Left ventricle myocardium superior (tissue), 1 donor: Measurements from ENCODE around the gene SMC1B. TPM values are rescaled to one million over a fixed set of nuclear protein-coding genes. Genes with fewer than 3 reads are reported as not detected.
"Not testable (repeated sequence)": the region's sequence is repeated elsewhere in the genome, so short reads cannot be mapped to it uniquely, and the experiment has no call there.

ENCODE experiments used
- ATAC-seq: fragments of 200-7000 bp; cut with Tn5 transposase; one replicate; pipeline ENCODE4 v1.9.1; 2020; ENCODE audit warnings: mild to moderate bottlenecking, moderate library complexity
- DNase-seq: peaks from one replicate; pipeline ENCODE4 v3.0.0-alpha.2; 2020
- intact Hi-C: fragments of 100-400 bp; cut with micrococcal nuclease; formaldehyde crosslinking; loops from one replicate; pipeline ENCODE4 v1.11.0; 2022
- total RNA-seq: library from RNA; stranded (reverse); fragmentation: NEBNext Ultra II Directional; extraction: Animal tissue kit (Norgen Biotek cat#: 25700); gene quantifications from one replicate; pipeline ENCODE4 v1.2.1, GENCODE V29; 2021
- donor health status: DM: no; HTN: yes; CAD: no; lungs with severe emphysema.

The SMC1B gene
- total RNA-seq, 1 donor from 2014 or later: not detected

DNA sequence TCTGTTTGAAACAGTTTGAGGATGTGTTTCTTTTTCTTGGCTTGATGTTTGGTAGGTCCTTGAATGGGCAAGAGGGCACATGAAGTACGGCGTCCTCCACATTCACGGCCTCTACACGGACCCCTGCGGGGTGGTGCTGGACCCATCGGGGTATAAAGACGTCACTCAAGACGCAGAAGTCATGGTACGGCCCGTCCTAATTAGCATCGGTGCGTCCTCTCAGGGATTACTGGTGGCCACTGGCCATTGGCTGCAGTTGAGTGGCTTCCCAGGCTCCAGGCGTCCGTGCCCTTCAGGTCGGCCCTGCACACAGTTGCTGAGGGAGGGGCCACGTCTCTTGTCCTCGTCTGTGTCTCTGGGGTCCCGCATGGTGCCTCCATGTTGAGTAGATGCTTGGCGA, 82.9 kb downstream of the SMC1B start:
- DNase-seq (no peak), ATAC-seq (no peak)
- intact Hi-C loops: no loop called here

- intact Hi-C loops: no loop called here
- peak; percentile 92 for DNase-seq
- ATAC-seq: peak; percentile 83
Observed at GRCh38 chr22:45329530-45329936, 83.9 kb downstream of the SMC1B start.

DNA sequence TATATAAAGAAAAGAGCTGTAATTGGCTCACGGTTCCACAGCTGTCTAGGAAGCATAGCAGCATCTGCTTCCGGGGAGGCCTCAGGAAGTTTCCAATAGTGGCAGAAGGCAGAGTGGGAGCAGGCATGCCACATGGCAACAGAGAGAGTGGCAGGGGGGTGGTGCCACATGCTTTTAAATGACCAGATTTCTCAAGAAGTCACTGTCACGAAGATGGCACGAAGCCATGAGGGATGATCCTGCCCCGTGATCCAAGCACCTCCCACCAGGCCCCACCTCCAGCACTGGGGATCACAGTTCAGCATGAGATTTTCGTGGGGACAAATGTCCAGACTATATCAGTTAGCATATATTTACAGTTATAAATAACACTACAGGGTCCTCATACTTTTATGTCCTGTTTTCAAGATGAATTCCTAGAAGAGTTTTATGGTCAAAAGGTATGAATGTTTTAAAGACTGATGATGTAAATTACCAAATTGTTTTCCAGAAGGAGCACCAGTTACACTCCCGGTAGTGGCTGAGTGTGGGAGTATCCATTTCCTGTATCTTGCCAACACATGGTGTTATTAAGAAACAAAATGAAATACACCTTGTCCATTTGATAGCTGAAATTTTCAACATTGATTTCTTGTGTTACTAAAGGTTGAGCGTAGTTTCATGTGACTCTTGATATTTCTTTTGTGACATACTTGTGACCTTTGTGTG, 84.4 kb downstream of the SMC1B start:
- no peak for DNase-seq
- peak; percentile 4 for ATAC-seq
- intact Hi-C loops: no loop called here

GRCh38 chr22:45328261-45328660, 85.1 kb downstream of the SMC1B start:
- ATAC-seq, DNase-seq, intact Hi-C loops: not testable (repeated sequence)

DNA sequence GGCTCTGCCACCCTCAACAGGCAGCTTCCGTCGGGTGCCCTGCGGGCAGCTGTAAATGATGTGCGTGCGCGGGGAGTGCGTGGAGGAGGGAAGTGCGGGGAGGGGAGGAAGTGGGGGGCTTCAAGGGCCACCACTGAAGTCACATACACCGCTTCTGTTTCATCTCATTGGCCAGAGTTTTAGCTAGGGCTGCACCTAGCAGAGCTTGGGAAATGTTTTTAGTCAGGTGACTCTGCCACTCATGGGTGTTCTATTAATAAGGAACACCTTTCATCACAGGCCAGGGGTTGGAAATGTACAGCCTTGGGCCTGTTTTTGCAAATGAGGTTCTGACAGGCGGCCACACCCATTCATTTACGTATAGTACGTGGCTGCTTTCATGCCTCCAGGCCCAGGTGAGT, 89.1 kb downstream of the SMC1B start:
- intact Hi-C loops: no loop called here
- ATAC-seq (peak; percentile 74), DNase-seq (no peak)

DNA sequence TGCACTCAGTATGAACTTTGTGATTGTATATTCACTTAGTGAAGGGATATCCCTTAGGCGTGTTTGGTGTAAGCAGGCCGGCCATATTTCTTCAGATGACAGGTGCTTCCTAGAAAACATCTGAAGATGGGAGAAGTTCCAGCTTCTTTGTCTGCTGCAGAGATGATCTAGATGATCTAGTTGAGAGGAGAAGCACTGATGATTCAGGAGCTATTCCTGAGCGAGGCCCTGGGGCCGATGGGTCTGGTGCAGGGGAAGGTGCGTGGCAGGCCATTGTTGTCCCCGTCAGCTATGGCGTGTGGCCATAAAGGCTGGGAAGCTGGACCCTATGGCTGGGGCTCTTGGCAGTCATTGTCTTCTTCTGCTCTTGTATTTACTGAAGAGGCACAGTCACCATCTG, 89.7 kb downstream of the SMC1B start:
- DNase-seq (no peak), ATAC-seq (no peak)
- intact Hi-C loops: no loop called here

DNA sequence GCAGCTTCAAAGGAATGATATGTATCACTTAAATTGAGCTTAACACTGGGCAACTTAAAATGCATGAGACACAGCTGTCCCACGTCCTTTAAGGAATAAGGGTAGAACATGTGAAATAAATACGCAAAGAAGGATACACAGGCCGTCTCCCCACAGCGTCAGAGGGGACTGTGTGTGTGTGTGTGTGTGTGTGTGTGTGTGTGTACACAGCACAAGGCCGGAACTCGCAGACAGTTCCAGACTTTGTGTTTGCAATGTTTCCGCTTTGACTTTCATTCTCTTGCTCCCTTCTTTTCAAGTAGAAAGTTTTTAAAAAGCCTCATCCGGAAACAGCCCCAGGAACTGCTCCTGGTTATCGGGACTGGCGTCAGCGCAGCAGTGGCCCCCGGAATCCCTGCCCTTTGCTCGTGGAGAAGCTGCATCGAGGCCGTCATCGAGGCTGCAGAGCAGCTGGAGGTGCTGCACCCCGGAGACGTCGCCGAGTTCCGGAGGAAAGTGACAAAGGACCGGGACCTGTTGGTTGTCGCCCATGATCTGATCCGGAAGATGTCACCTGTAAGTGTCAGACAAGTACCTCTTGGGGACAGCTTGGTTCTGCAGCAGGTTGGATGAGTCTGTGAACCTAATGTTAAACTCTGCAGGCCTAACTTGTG, 90.4 kb downstream of the SMC1B start:
- intact Hi-C loops: no loop called here

GRCh38 chr22:45321827-45322226, 91.6 kb downstream of the SMC1B start:
- DNase-seq (no peak), ATAC-seq (no peak)
- intact Hi-C loops: no loop called here

More for the DNA sequence above, 90.4 kb downstream of the SMC1B start:
- DNase-seq: no peak
- no peak for ATAC-seq

GRCh38 chr22:45320357-45320976, 92.9 kb downstream of the SMC1B start:
- no peak for DNase-seq
- intact Hi-C loops: no loop called here
- ATAC-seq: no peak

GRCh38 chr22:45319324-45319685, 94.1 kb downstream of the SMC1B start:
- intact Hi-C loops: no loop called here
- DNase-seq: peak; percentile 64
- peak; percentile 63 for ATAC-seq

GRCh38 chr22:45318558-45319323, 94.7 kb downstream of the SMC1B start:
- no peak for DNase-seq
- no peak for ATAC-seq
- intact Hi-C loops: no loop called here

DNA sequence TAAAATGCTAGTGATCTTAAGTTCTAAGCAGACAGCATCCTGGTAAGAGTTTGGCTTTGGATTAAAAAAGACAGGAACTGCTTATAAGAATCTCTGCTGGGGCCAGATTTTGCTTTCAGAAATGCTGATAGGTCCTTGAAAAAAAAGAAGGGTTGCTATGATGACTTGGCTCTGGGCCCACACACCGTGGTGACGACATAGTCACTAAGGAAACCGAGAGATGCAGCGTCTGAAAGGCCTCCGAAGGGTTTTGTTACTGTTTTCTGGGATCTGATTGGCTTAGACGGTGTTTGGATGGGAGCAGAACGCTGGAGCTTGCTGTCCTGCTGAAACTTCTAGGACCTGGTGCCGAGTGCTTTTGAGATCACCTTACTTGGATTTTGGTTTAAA, 95.2 kb downstream of the SMC1B start:
- DNase-seq (peak; percentile 86), ATAC-seq (peak; percentile 61)
- intact Hi-C loops: no loop called here

DNA sequence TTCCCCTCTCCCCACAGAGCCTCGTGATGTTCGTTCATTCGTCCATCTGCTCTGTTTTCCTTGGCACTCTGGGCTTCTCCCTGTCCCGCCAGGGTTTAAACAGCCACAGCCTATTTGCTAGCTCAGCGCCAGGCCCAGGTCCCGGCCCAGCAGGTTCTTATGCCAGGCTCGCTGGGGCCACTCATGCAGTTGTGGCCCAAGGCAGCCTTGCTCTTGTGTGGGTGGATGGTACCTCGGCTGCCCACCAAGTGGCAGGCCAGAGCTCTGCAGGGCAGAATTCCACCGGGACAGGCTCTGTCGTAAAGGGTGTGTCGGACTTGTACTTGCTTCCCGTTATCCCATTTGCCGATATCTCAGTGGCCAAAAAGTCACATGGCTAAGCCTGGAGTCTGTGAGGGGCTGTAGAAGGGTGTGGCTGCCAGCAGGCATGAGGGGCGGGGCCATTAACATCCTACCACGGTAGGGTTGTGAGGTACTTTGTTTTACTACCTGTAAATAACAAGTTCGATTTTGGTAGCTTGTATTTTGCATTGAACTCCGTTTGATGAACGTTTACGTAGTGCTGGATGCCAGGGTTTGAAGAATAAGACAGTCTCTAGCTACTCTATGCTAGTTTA, 95.7 kb downstream of the SMC1B start:
- ATAC-seq: peak; percentile 72
- intact Hi-C loops: no loop called here
- peak; percentile 74 for DNase-seq

- DNase-seq (no peak), ATAC-seq (no peak)
- intact Hi-C loops: no loop called here
Observed at GRCh38 chr22:45316796-45317526, 96.4 kb downstream of the SMC1B start.

DNA sequence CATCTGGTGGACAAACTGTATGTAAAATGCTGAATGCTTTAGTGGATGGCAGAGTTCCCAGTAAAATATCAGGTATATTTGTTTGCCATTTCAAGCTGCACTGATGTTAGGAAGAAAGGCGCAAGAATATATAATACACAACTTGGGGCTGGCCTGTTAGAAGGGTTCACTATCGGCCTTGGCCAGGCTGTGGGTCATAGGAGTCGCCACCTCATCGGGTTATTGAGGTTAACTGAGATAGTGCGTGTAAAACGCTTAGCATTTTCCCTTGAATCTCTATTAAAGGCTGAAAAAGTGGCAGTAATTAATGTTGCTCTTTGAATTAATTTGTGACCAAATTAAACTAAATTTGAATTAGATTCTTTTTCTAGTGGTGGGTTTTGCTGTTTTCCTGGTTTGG, 98.6 kb downstream of the SMC1B start:
- DNase-seq (no peak), ATAC-seq (no peak)
- intact Hi-C loops: no loop called here

DNA sequence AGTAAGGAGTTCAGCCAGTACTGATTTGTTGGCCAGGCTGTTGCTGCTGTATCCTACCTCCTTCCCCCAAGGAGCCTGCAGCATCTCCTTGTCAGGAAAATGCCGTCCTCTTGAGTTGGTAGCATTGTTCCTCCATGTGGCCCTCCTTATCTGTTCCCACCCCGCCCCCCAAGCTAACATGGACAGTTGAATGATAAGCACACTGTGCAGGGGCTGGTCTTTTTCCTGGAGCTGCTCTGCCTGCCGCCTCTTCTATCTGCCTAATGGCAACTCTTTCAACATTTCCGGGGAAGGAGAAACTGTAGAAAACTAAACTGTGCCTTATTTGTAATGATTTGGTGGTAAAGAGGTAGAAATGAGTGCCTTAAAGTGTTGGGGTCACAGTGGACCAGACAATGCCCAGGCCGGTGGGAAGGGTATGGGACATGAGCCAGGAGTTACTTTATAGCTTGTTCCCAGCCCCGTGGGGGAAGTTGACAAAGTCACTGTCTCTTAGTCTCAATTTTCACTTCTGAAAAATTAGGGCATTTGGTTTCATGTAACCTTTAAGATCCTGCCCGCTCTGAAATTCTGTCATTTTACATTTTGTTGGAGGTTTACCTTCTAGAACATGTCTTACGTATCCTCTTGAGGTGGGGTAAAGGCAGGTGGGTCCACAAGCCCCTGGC, 99.2 kb downstream of the SMC1B start:
- ATAC-seq (no peak), DNase-seq (no peak)
- intact Hi-C loops: no loop called here

DNA sequence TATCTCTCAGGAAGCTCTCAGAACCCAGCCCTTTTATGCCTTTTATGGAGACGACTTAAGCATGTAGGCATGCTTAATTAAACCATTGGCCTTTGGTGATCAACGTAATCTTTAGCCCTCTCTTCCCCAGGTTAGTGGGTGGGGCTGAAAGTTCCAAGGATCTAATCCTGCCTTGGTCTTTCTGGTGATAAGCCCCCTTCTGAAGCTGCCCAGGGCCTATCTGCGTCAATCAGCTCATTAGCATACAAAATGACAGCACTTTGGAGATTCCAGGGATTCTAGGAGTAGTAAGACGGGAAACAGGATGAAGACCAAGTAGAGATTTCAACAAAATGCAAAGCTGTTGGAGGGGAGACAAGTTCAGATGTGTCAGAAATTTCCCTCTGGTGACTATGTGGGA, 100.5 kb downstream of the SMC1B start:
- ATAC-seq (no peak), DNase-seq (no peak)
- intact Hi-C loops: no loop called here

DNA sequence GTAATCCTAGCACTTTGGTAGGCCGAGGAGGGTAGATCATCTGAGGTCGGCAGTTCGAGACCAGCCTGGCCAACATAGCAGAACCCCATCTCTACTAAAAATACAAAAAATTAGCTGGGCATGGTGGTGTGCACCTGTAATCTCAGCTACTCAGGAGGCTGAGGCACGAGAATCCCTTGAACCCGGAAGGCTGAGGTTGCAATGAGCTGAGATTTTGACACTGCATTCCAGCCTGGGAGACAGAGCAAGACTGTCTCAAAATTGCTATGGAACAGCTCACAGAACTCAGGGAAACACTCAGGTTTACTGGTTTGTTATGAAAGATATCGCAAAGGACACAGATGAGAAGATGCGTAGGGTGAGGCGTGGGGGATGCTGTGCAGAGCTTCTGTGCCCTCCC, 101.0 kb downstream of the SMC1B start:
- DNase-seq (no peak), ATAC-seq (no peak)
- intact Hi-C loops: no loop called here
